ENCODE results near the gene DAAM1.

Gene DAAM1

GRCh38 chr14:59346329-59346728, 157.9 kb downstream of the DAAM1 start:
- DNase-seq: no peak

- DNase-seq: no peak
These were observed 158.5 kb downstream of the DAAM1 start for GRCh38 chr14:59346796-59347510.

GRCh38 chr14:59347511-59347900, 159.0 kb downstream of the DAAM1 start:
- no peak for DNase-seq

GRCh38 chr14:59347915-59348314, 159.4 kb downstream of the DAAM1 start:
- DNase-seq: no peak

GRCh38 chr14:59349258-59349701, 160.8 kb downstream of the DAAM1 start:
- DNase-seq: no peak

GRCh38 chr14:59352961-59353360, 164.5 kb downstream of the DAAM1 start:
- DNase-seq: no peak

GRCh38 chr14:59354666-59355065, 166.2 kb downstream of the DAAM1 start:
- DNase-seq: no peak

- no peak for DNase-seq
These were observed 166.6 kb downstream of the DAAM1 start for GRCh38 chr14:59355091-59355490.

- peak; percentile 88 for DNase-seq
These were observed 167.8 kb downstream of the DAAM1 start for GRCh38 chr14:59356312-59356711.

- DNase-seq: no peak
These were observed 168.3 kb downstream of the DAAM1 start for GRCh38 chr14:59356767-59357166.

- DNase-seq: peak; percentile 26
These were observed 169.6 kb downstream of the DAAM1 start for GRCh38 chr14:59358102-59358501.

GRCh38 chr14:59358784-59359183, 170.3 kb downstream of the DAAM1 start:
- DNase-seq: no peak

GRCh38 chr14:59359431-59360124, 171.1 kb downstream of the DAAM1 start:
- peak; percentile 56 for DNase-seq

- no peak for DNase-seq
These were observed 171.8 kb downstream of the DAAM1 start for GRCh38 chr14:59360233-59360632.

GRCh38 chr14:59360923-59361794, 172.7 kb downstream of the DAAM1 start:
- peak; percentile 96 for DNase-seq

- DNase-seq: no peak
These were observed 174.0 kb downstream of the DAAM1 start for GRCh38 chr14:59362513-59362912.

GRCh38 chr14:59363531-59364226, 175.2 kb downstream of the DAAM1 start:
- peak; percentile 44 for DNase-seq

GRCh38 chr14:59370158-59370742, 181.8 kb downstream of the DAAM1 start:
- no peak for DNase-seq

GRCh38 chr14:59371771-59372170, 183.3 kb downstream of the DAAM1 start:
- DNase-seq: no peak

- no peak for DNase-seq
These were observed 185.6 kb downstream of the DAAM1 start for GRCh38 chr14:59374048-59374447.

- DNase-seq: no peak
These were observed 188.2 kb downstream of the DAAM1 start for GRCh38 chr14:59376686-59377085.

GRCh38 chr14:59377491-59377890, 189.0 kb downstream of the DAAM1 start:
- no peak for DNase-seq
